ENCODE results near the gene PLEKHB2. TPM values are rescaled to one million over a fixed set of nuclear protein-coding genes. Genes with fewer than 3 reads are reported as not detected.

Gene PLEKHB2
- total RNA-seq (2022; extraction: Qiagen RNA extraction; ENCODE audit: low read depth), result 62.2 to 83.3 TPM (median 72.9 TPM) in 5 replicates

GRCh38 chr2:131105156-131105949 is at the start of gene PLEKHB2:
Gene PLEKHB2 (plus strand): TSS chr2:131105336. CDS start chr2:131120942, 15,606 bp downstream.

GRCh38 chr2:131093006-131093695 is 12.0 kb upstream of the PLEKHB2 start, which contains the start of gene FAM168B:
Gene FAM168B (minus strand): TSS chr2:131093460. CDS start chr2:131082646, 10,814 bp downstream.

Other genes starting within 250 kb of the PLEKHB2 start
- 69.2 to 103 TPM (median 86.4 TPM) in 5 replicates for gene FAM168B, start 11.9 kb upstream of the PLEKHB2 start, total RNA-seq (2022; extraction: Qiagen RNA extraction; ENCODE audit: low read depth)
- gene POTEE, start 104.2 kb downstream of the PLEKHB2 start, total RNA-seq (2022; extraction: Qiagen RNA extraction; ENCODE audit: low read depth), result 0.04 to 0.08 TPM (median 0.06 TPM) in 4 of 5 replicates, not detected in the other